Aortic smooth muscle cell (primary cell): ENCODE measurements around the gene HOXD9. TPM values are rescaled to one million over a fixed set of nuclear protein-coding genes. Genes with fewer than 3 reads are reported as not detected.

Source experiments
- total RNA-seq: library from RNA; depleted of rRNA; stranded (reverse); fragments of >200 nt; gene quantifications from 2 replicates; pipeline ENCODE4 v1.2.3, GENCODE V29; 2014

The HOXD9 gene
- not detected in 2 replicates for total RNA-seq

GRCh38 chr2:176122683-176123410, at the start of gene HOXD9:
HOXD9 (plus strand) TSS chr2:176122719; CDS start chr2:176122769, 50 bp downstream.

GRCh38 chr2:176083796-176084261, 38.7 kb upstream of the HOXD9 start, which contains the start of gene EVX2:
EVX2 (minus strand) TSS chr2:176083962; CDS start chr2:176083776, 186 bp downstream.

GRCh38 chr2:176092270-176093144, 30.0 kb upstream of the HOXD9 start, which contains the start of gene HOXD13:
HOXD13 (plus strand) TSS chr2:176092721; CDS start chr2:176092891, 170 bp downstream.

GRCh38 chr2:176099728-176100546, 22.6 kb upstream of the HOXD9 start, which contains the start of gene HOXD12:
HOXD12 (plus strand) TSS chr2:176099795; CDS start chr2:176099802, 7 bp downstream.

GRCh38 chr2:176106581-176107539, 15.7 kb upstream of the HOXD9 start, which contains the start of gene HOXD11:
HOXD11 (plus strand) TSS chr2:176107280; CDS start chr2:176107356, 76 bp downstream.

GRCh38 chr2:176115883-176116813, 6.4 kb upstream of the HOXD9 start, which contains the start of gene HOXD10:
HOXD10 (plus strand) TSS chr2:176116778; CDS start chr2:176116834, 56 bp downstream.

GRCh38 chr2:176128982-176129796, 6.7 kb downstream of the HOXD9 start, which contains the start of gene HOXD8:
HOXD8 (plus strand) TSS chr2:176129705; CDS start chr2:176130367, 662 bp downstream.

GRCh38 chr2:176151442-176152287, 29.1 kb downstream of the HOXD9 start, which contains the start of gene HOXD4:
HOXD4 (plus strand) TSS chr2:176151550; CDS start chr2:176151634, 84 bp downstream.

GRCh38 chr2:176156807-176157498, 34.4 kb downstream of the HOXD9 start, which contains the start of gene HOXD3:
HOXD3 (plus strand) TSS chr2:176157307; CDS start chr2:176169115, 11,808 bp downstream.

Other genes starting within 250 kb of the HOXD9 start
- 33.0 and 36.5 TPM in 2 replicates for gene LNPK, start 120.5 kb upstream of the HOXD9 start, total RNA-seq
- not detected in 2 replicates for gene EVX2, start 38.8 kb upstream of the HOXD9 start, total RNA-seq
- not detected in 2 replicates for gene HOXD13, start 30.0 kb upstream of the HOXD9 start, total RNA-seq
- gene HOXD12, start 22.9 kb upstream of the HOXD9 start, total RNA-seq, result not detected in 2 replicates
- gene HOXD11, start 15.4 kb upstream of the HOXD9 start, total RNA-seq, result not detected in 2 replicates
- not detected in 2 replicates for gene HOXD10, start 5.9 kb upstream of the HOXD9 start, total RNA-seq
- 0.06 TPM in 1 of 2 replicates, not detected in the other for gene HOXD8, start 7.0 kb downstream of the HOXD9 start, total RNA-seq
- 0.06 TPM in 1 of 2 replicates, not detected in the other for gene HOXD4, start 28.8 kb downstream of the HOXD9 start, total RNA-seq
- gene HOXD3, start 34.6 kb downstream of the HOXD9 start, total RNA-seq, result not detected in 2 replicates
- not detected in 2 replicates for gene HOXD1, start 65.9 kb downstream of the HOXD9 start, total RNA-seq
- gene MTX2, start 146.7 kb downstream of the HOXD9 start, total RNA-seq, result 16.2 and 22.3 TPM in 2 replicates